A673 (cell line): Measurements from ENCODE around the gene CGB1. TPM values are rescaled to one million over a fixed set of nuclear protein-coding genes. Genes with fewer than 3 reads are reported as not detected.
A peak's percentile ranks its signal among the peaks of the same experiment; 100 is the strongest.

Experiments
- BruUV-seq: library from RNA; stranded (reverse); fragments of 400-500 nt; replicated peaks from 2 replicates; lab custom pipeline; 2021; lab: Mats Ljungman, UMichigan
- CTCF ChIA-PET: fragments of 300-600 bp; sonication (Branson Sonifier 250); formaldehyde crosslinking; loops from one replicate; lab custom pipeline; 2022; ENCODE audit warnings: antibody characterized with exemption; lab: Charles Lee
- POLR2A ChIA-PET: fragments of 300-600 bp; sonication (Branson Sonifier 250); formaldehyde crosslinking; loops from one replicate; lab custom pipeline; 2022; ENCODE audit warnings: antibody characterized with exemption; ENCODE audit not compliant: low non-redundant PET; lab: Charles Lee
- DNase-seq: peaks from one replicate; pipeline ENCODE4 v3.0.0-alpha.2; 2015; ENCODE audit warnings: low spot score
- H3K27ac ChIP-seq: fragments of 200-600 bp; sonication (generic); 2 replicates; pipeline ENCODE4 v1.5.1; 2016; ENCODE audit warnings: mixed run types, low read depth, mild to moderate bottlenecking, mixed read lengths, antibody characterized with exemption, low read length; ENCODE audit not compliant: poor library complexity, severe bottlenecking
- H3K27me3 ChIP-seq: fragments of 200-600 bp; sonication (generic); replicated peaks from 2 replicates; pipeline ENCODE4 v1.6.1; 2017; ENCODE audit warnings: mixed run types, low read depth, mild to moderate bottlenecking, mixed read lengths, antibody characterized with exemption, low read length; ENCODE audit not compliant: insufficient read depth, poor library complexity
- H3K36me3 ChIP-seq: fragments of 200-600 bp; sonication (generic); 2 replicates; pipeline ENCODE4 v1.6.1; 2016; ENCODE audit warnings: mixed run types, mild to moderate bottlenecking, mixed read lengths, antibody characterized with exemption, low read length; ENCODE audit not compliant: insufficient read depth, poor library complexity, severe bottlenecking
- H3K4me1 ChIP-seq: fragments of 200-600 bp; sonication (generic); 2 replicates; pipeline ENCODE4 v1.6.1; 2017; ENCODE audit warnings: mixed run types, mild to moderate bottlenecking, mixed read lengths, antibody characterized with exemption, low read length; ENCODE audit not compliant: insufficient read depth, poor library complexity, severe bottlenecking
- H3K4me3 ChIP-seq: fragments of 200-600 bp; sonication (generic); 2 replicates; pipeline ENCODE4 v1.5.1; 2016; ENCODE audit warnings: low read depth, mixed run types, mild to moderate bottlenecking, mixed read lengths, low read length; ENCODE audit not compliant: poor library complexity, severe bottlenecking
- H3K9me3 ChIP-seq: fragments of 200-600 bp; sonication (generic); 2 replicates; pipeline ENCODE4 v1.6.1; 2016; ENCODE audit warnings: mixed run types, low read depth, mild to moderate bottlenecking, mixed read lengths, antibody characterized with exemption, low read length; ENCODE audit not compliant: poor library complexity, severe bottlenecking
- EZH2 ChIP-seq: fragments of 200-600 bp; sonication (generic); IDR thresholded peaks from 2 replicates; pipeline ENCODE4 v1.6.1; 2017; ENCODE audit warnings: borderline replicate concordance, low read depth, mild to moderate bottlenecking, mixed read lengths, antibody characterized with exemption, low read length; ENCODE audit not compliant: poor library complexity, severe bottlenecking
- intact Hi-C: fragments of 100-400 bp; cut with micrococcal nuclease; formaldehyde crosslinking; loops from one replicate; pipeline ENCODE4 v1.10.0; 2022; ENCODE audit not compliant: unreplicated experiment
- total RNA-seq: library from RNA; stranded (reverse); gene quantifications from 2 replicates; pipeline ENCODE4 v1.2.3, GENCODE V29; 2021
- TF ChIP-seq, protein P1 (sequence below): fragments of 300-800, 200-600 bp; sonication (generic); conservative IDR thresholded peaks from 2 replicates; pipeline ENCODE4 v1.5.1; 2017; ENCODE audit warnings: low read depth, mild to moderate bottlenecking, antibody characterized with exemption, low read length, moderate library complexity, mixed read lengths

Gene CGB1
- total RNA-seq, 1 experiment from 2014 or later: not detected

DNA sequence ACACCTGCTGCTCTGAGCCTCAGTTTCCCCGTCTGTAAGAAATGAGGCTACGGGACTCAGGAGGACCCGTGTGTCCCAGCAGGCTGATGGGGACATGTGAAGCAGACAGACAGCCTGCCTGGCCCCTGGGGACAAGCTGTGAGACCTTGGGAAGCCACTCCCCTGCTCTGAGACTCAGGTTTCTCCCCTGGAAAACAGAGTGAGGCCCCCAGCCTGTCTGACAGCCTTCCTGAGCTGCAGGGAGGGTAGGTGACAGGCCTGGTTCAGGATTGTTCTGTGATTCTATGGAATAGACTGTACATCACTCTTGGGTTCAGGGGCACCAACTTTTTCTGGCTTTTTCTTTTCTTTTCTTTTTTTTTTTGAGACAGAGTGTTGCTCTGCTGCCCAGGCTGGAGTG lies 30.9 kb upstream of the CGB1 start:
- peaks cover 10% of the 10 kb centered on the region for H3K27me3 ChIP-seq
- CTCF ChIA-PET: interaction anchor here (0.6 to 0.9 kb wide), 3 partner anchors 20 to 71 kb away, joined by 3 to 5 read pairs (median 3); no protein-coding TSS in a partner anchor
- TF ChIP-seq, protein P1, sequence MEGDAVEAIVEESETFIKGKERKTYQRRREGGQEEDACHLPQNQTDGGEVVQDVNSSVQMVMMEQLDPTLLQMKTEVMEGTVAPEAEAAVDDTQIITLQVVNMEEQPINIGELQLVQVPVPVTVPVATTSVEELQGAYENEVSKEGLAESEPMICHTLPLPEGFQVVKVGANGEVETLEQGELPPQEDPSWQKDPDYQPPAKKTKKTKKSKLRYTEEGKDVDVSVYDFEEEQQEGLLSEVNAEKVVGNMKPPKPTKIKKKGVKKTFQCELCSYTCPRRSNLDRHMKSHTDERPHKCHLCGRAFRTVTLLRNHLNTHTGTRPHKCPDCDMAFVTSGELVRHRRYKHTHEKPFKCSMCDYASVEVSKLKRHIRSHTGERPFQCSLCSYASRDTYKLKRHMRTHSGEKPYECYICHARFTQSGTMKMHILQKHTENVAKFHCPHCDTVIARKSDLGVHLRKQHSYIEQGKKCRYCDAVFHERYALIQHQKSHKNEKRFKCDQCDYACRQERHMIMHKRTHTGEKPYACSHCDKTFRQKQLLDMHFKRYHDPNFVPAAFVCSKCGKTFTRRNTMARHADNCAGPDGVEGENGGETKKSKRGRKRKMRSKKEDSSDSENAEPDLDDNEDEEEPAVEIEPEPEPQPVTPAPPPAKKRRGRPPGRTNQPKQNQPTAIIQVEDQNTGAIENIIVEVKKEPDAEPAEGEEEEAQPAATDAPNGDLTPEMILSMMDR: no peak
- TF ChIP-seq EZH2: no peak
- no TSS peak for BruUV-seq
- no peak overlapping the region for H3K27ac ChIP-seq
- H3K4me1 ChIP-seq: peaks cover 14% of the 10 kb centered on the region
- H3K9me3 ChIP-seq: no peaks in the 10 kb centered on the region
- no peak for DNase-seq
- intact Hi-C loops: no loop called here
- no peaks in the 10 kb centered on the region for H3K36me3 ChIP-seq
- no peak overlapping the region for H3K4me3 ChIP-seq
- POLR2A ChIA-PET: no interaction called here

DNA sequence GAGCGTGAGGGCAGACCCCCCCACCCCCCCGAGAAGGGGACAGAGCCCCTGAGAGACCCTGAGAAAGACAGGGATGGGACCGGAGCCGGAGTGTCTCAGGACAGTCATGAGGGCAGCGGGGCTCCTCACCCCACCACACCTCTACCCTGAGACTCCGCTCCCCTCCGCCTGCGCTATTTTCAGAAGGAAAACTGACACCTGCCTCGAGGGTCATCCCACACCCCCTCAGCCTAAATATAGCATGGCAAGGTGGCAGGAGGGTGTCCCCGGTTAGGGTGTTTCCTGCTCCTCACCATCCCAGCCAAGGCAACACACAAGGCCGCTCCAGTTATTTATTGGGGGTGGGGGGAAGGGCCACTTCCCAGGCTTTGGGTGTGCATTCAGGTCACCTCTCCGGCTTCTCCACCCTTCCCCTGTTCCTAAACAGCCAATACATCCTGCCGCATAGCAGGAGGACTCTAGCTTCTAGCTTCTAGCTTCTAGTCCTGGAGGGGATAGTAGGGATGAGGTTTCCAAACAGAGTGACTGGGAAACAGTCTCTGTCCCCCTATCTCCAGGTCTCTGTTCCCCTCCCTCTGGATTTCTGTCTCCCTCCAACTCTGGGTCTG lies 29.3 kb upstream of the CGB1 start:
- intact Hi-C loops: no loop called here
- Histone ChIP-seq H3K27ac (no peak overlapping the region), H3K4me1 (peaks cover 9% of the 10 kb centered on the region), H3K27me3 (no peaks in the 10 kb centered on the region), H3K4me3 (no peak overlapping the region), H3K9me3 (no peaks in the 10 kb centered on the region), H3K36me3 (no peaks in the 10 kb centered on the region)
- no peak for DNase-seq
- TF ChIP-seq, protein P1: no peak
- no peak for TF ChIP-seq EZH2
- no TSS peak for BruUV-seq
- POLR2A ChIA-PET: no interaction called here
- CTCF ChIA-PET: interaction anchor here (1.5 kb wide), 1 partner anchor 66 kb away, joined by 4 read pairs; no protein-coding TSS in a partner anchor

DNA sequence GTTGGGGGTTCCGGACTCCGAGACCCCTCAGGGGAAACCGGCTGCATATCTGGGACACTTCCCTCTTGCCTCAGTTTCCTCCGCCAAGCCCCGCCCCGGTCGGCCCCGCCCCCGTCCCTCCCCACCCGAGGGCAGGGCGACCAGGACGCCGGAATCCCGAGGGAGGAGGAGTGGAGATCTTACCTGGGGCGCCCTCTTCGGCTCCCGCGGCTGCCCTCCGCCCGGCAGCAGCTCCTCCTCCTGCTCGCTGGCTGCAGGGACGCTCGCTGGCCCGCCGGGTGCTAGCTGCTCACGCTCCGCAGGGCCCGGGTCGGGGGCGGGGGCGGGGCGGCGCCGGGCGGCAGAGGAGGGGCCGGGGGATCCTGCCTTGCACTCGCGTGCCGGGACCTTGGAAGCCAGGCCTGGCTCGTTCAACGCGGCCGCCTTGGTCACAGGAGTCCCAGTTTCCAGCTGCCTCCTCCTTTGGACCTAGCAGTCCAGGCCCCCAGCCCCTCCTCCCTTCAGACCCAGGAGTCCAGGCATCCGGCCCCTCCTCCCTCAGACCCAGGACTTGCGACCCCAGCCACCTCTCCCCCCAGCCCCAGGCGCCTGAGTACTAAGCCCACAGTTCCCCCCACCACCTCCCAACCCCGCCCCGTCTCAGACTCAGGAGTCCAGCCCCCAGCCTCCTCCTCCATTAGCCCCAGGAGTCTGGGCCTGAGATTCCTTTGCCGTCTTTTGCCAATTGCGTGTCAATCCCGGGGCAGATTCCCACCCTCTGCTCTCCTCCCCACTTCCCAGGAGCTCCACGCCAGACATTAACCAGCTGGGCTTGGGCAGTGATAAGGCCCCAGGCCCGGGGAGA lies 28.3 kb upstream of the CGB1 start, which contains the start of gene NTF4:
Gene NTF4, minus strand, starts transcription at position 51 of the 844 bp plus-strand sequence. CDS start 2,821 bp downstream, outside the sequence.
- Histone ChIP-seq H3K9me3 (no peaks in the 10 kb centered on the region), H3K4me1 (peaks cover 9% of the 10 kb centered on the region), H3K4me3 (peak within 1 kb of the TSS; percentile 45), H3K27ac (no peak within 1 kb of the TSS), H3K27me3 (no peaks in the 10 kb centered on the region), H3K36me3 (no peaks in the 10 kb centered on the region)
- no peak for TF ChIP-seq EZH2
- TF ChIP-seq, protein P1: no peak
- intact Hi-C loops: no loop called here
- BruUV-seq: no TSS peak
- CTCF ChIA-PET: interaction anchor here (1.5 kb wide), 1 partner anchor 65 kb away, joined by 4 read pairs; no protein-coding TSS in a partner anchor
- POLR2A ChIA-PET: no interaction called here
- peak; percentile 40 for DNase-seq
